ENCODE results near the gene IL3RA.
"Not testable (repeated sequence)": the region's sequence is repeated elsewhere in the genome, so short reads cannot be mapped to it uniquely, and the experiment has no call there.

Gene IL3RA

DNA sequence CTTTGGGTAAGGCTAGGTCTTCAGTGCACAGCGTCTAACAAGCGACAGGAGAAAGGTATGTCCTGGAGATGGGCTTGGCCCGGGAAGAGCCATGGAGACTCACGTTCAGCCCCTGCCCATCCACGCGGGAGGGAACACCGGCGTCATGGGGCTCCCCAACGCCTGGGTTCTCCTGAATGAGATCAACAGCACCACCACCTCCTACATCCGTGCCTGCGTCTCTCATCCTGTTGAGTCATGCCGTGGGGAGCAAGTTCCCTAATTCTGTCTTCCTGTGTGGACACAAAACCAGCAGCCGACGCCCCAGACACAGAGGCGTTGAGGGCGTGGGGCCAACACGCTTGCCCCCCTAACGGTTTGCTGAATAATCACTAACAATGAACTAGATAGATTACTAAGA, 20.1 kb upstream of the IL3RA start:
- no peak overlapping the region for H3K27ac ChIP-seq
- no peak for TF ChIP-seq ZFX (IDR thresholded peaks at IDR 0.05; ENCODE audit: borderline replicate concordance)
- TF ChIP-seq, protein P1, sequence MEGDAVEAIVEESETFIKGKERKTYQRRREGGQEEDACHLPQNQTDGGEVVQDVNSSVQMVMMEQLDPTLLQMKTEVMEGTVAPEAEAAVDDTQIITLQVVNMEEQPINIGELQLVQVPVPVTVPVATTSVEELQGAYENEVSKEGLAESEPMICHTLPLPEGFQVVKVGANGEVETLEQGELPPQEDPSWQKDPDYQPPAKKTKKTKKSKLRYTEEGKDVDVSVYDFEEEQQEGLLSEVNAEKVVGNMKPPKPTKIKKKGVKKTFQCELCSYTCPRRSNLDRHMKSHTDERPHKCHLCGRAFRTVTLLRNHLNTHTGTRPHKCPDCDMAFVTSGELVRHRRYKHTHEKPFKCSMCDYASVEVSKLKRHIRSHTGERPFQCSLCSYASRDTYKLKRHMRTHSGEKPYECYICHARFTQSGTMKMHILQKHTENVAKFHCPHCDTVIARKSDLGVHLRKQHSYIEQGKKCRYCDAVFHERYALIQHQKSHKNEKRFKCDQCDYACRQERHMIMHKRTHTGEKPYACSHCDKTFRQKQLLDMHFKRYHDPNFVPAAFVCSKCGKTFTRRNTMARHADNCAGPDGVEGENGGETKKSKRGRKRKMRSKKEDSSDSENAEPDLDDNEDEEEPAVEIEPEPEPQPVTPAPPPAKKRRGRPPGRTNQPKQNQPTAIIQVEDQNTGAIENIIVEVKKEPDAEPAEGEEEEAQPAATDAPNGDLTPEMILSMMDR (IDR thresholded peaks at IDR 0.05) = no peak

DNA sequence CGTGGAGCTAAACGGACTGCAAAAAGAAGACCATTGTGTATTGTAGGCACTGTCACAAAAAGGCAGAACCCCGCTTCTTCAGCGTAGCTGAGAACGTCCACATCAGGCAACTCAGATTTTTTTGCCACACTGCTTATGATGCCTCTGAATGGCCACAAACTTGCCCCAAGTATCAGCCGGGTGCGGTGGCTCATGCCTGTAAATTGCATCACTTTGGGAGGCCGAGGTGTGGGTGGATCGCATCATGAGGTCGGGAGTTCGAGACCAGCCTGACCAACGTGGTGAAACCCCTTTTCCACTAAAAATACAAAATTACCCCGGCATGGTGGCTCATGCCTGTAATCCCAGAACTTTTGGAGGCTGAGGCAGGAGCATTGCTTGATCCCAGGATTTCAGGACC, 14.9 kb upstream of the IL3RA start:
- TF ChIP-seq, protein P1 (IDR thresholded peaks at IDR 0.05) = no peak
- TF ChIP-seq ZFX (IDR thresholded peaks at IDR 0.05; ENCODE audit: borderline replicate concordance) = no peak

DNA sequence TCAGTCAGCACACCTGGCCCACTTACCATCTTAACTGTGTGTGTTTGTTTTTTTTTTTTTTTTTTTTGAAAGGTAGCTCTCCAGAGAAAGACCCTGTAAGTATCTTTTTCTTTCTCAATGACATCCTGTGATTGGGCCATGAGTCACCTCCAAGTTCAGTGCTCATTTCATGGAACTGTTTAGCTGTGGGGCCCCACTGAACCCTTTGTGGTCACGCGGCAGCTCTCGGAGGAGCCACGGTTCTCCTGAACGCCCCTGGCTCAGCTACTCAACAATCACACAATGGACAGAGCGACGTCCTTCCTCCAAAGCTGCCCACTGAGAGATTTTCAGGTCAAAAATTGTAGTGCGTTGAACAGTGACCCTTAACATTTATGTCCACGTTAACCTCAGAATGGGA, 14.2 kb upstream of the IL3RA start:
- TF ChIP-seq, protein P1 (IDR thresholded peaks at IDR 0.05) = no peak
- TF ChIP-seq ZFX (IDR thresholded peaks at IDR 0.05; ENCODE audit: borderline replicate concordance) = no peak

More for the DNA sequence above, 14.9 kb upstream of the IL3RA start:
- H3K27ac ChIP-seq = no peak overlapping the region

DNA sequence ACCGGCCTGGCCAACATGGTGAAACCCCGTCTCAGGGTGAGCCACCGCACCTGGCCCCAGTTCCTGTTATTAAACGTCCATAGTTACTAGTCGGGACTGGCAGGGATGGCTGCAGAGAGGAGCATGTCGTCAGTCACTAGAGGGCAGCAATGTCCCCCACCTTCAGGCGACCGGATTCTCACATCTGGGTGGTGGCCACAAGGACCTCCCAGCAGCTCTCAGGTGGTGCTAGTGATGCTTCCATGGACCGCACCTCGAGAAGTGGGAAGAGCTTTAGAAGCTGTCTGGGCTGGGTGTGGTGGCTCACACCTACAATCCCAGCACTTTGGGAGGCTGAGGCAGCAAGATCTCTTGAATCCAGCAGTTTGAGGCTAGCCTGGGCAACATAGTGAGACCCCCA, 13.3 kb upstream of the IL3RA start:
- H3K27ac ChIP-seq = no peak overlapping the region
- TF ChIP-seq ZFX (IDR thresholded peaks at IDR 0.05; ENCODE audit: borderline replicate concordance) = no peak
- TF ChIP-seq, protein P1 (IDR thresholded peaks at IDR 0.05) = peak; percentile 68

More for the DNA sequence above, 14.2 kb upstream of the IL3RA start:
- no peak overlapping the region for H3K27ac ChIP-seq

DNA sequence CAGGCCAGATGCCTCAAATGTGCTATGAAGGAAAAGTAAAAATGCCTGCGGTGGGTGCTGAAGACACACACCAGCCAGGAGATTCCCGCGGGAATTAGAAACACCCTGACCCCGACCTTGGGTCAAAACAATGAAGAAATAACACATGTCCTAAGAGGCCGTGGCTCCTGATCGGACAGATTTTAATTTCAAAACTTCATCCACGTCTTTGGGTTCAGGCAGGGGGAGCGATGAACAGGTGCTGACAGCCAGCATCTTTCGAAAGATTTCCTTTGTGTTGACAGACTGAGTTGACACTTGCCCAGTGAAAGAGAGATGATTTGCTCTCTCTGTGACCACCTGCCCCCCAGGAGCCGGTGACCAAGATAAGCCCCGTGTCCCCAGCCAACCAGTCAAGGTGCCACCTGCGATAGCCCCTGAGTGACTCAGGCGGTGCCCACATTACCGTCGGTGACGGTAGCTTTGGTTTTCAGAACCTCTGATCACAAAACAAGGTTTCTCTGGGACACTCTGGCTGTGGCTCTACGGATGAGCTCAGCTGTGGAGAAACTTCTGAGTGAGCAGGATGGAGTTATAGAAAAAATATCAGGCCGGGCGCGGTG, 11.0 kb upstream of the IL3RA start:
- no peak overlapping the region for H3K27ac ChIP-seq
- TF ChIP-seq, protein P1 (IDR thresholded peaks at IDR 0.05) = no peak
- no peak for TF ChIP-seq ZFX (IDR thresholded peaks at IDR 0.05; ENCODE audit: borderline replicate concordance)

DNA sequence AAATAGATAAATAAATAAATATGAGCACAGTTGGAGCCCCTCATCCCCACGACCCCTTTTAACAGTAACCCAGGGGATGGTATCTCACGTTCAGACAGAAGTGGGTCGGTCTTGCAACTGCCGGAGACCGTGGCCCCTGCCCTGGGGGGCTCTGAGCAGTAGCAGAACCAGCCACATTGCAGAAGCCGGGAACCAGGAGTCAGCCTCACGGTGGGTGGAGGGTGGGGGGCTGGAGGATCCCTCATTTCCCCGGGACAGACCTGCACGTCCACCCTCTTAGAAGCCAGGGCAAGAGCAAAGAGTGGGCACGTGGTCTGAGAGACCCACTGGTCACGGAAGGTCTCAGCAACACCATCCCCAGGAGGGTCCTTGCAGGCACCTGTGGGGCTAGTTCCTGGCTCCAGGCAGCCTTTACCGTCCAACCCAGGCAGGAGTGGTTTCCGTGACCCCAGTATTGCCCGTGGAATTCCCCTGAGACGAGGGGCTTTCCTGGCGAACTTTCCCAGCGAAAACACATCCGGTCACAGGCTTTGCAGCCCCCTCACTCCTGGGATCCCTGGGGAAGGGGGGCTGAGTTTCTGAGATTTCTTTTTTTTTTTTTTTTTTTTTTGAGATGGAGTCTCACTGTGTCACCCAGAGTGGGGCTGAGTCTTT, 8.8 kb upstream of the IL3RA start:
- TF ChIP-seq, protein P1 (IDR thresholded peaks at IDR 0.05) = no peak
- no peak for TF ChIP-seq ZFX (IDR thresholded peaks at IDR 0.05; ENCODE audit: borderline replicate concordance)
- H3K27ac ChIP-seq = no peak overlapping the region

DNA sequence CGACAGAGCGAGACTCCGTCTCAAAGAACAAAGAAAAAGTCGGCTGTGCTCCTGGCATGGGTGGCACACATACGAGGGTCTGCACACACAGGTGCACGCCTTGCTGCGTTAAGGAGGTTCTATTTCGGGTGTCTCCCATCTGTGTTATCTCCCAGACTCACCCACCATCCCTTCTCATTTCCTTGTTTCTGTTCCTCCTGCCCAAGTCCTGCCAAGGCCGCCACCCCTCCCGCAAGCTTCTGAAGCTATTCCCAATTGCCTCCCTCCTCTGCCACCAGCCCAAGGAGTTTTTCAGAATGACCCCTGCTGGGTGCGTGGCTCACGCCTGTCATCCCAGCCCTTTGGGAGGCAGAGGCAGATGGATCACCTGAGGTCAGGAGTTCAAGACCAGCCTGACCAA, 6.0 kb upstream of the IL3RA start:
- TF ChIP-seq, protein P1 (IDR thresholded peaks at IDR 0.05) = no peak
- no peak for TF ChIP-seq ZFX (IDR thresholded peaks at IDR 0.05; ENCODE audit: borderline replicate concordance)
- H3K27ac ChIP-seq = no peak overlapping the region

DNA sequence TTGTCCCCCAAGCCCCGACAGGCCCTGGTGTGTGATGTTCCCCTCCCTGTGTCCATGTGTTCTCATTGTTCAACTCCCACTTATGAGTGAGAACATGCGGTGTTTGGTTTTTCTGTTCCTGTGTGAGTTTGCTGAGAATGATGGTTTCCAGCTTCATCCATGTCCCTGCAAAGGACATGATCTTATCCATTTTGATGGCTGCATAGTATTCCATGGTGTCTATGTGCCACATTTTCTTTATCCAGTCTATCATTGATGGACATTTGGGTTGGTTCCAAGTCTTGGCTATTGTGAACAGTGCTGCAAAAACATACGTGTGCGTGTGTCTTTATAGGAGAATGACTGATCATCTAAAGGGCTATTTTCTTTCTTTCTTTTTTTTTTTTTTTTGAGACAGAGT, 4.2 kb upstream of the IL3RA start:
- not testable (repeated sequence) for H3K27ac ChIP-seq

Data from 22Rv1 (cell line).